Melanocyte of skin (primary cell): ENCODE data around the gene EIF1B. TPM values are rescaled to one million over a fixed set of nuclear protein-coding genes. Genes with fewer than 3 reads are reported as not detected.

Experiments used
- total RNA-seq, 2 donors: library from RNA; depleted of rRNA; stranded (reverse); fragments of >200 nt; gene quantifications; 2 replicates each; pipeline ENCODE4 v1.2.3, GENCODE V29; 2012

EIF1B gene
- total RNA-seq, result 10 to 100 TPM; 14.5 to 21.3 TPM

GRCh38 chr3:40309418-40309924 is at the start of gene EIF1B:
Gene EIF1B, plus strand, starts transcription at chr3:40309707. Its CDS starts 235 bp downstream, at chr3:40309942.

Other genes starting within 250 kb of the EIF1B start
- under 1 TPM in 1 of 2 donors, not detected in 1; under 0.01 TPM for gene ENTPD3, start 77.5 kb downstream of the EIF1B start, total RNA-seq
- 100 to 1,000 TPM in 1 of 2 donors, 10 to 100 TPM in 1; 98.8 to 194 TPM for gene RPL14, start 147.6 kb downstream of the EIF1B start, total RNA-seq
- 1 to 10 TPM; 5.2 to 6.7 TPM for gene ZNF619, start 167.4 kb downstream of the EIF1B start, total RNA-seq
- 1 to 10 TPM; 1.3 to 1.7 TPM for gene ZNF620, start 196.3 kb downstream of the EIF1B start, total RNA-seq
- 10 to 100 TPM; 11.3 to 14.8 TPM for gene ZNF621, start 215.3 kb downstream of the EIF1B start, total RNA-seq